ENCODE measurements around the gene CDKN1B.

GRCh38 chr12:12715128-12715458 lies 2.1 kb upstream of the CDKN1B start:
- TF ChIP-seq, protein P1, sequence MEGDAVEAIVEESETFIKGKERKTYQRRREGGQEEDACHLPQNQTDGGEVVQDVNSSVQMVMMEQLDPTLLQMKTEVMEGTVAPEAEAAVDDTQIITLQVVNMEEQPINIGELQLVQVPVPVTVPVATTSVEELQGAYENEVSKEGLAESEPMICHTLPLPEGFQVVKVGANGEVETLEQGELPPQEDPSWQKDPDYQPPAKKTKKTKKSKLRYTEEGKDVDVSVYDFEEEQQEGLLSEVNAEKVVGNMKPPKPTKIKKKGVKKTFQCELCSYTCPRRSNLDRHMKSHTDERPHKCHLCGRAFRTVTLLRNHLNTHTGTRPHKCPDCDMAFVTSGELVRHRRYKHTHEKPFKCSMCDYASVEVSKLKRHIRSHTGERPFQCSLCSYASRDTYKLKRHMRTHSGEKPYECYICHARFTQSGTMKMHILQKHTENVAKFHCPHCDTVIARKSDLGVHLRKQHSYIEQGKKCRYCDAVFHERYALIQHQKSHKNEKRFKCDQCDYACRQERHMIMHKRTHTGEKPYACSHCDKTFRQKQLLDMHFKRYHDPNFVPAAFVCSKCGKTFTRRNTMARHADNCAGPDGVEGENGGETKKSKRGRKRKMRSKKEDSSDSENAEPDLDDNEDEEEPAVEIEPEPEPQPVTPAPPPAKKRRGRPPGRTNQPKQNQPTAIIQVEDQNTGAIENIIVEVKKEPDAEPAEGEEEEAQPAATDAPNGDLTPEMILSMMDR (IDR thresholded peaks at IDR 0.05; ENCODE audit: low read length), result no peak
- no peak for TF ChIP-seq EZH2 (IDR thresholded peaks at IDR 0.05; ENCODE audit: borderline replicate concordance, low read length)
